HFF-Myc (cell line): ENCODE data around the gene CNKSR3.

Experiments
- DNase-seq: peaks from one replicate; pipeline ENCODE4 v3.0.0-alpha.2; 2011; ENCODE audit warnings: low read depth; ENCODE audit errors: extremely low read depth
- H3K4me3 ChIP-seq: replicated peaks from 2 replicates; pipeline ENCODE4 v1.5.1; 2011; ENCODE audit warnings: low read depth, mild to moderate bottlenecking, control low read depth, low read length
- TF ChIP-seq, protein P1 (sequence below): IDR thresholded peaks from 2 replicates; pipeline ENCODE4 v1.5.1; 2012; ENCODE audit warnings: mild to moderate bottlenecking, low read depth, low read length, control low read depth; ENCODE audit errors: missing control alignments

Gene CNKSR3

GRCh38 chr6:154458565-154459470 lies 51.7 kb downstream of the CNKSR3 start:
- no peak for DNase-seq
- H3K4me3 ChIP-seq = no peak overlapping the region

GRCh38 chr6:154457881-154458284 lies 52.6 kb downstream of the CNKSR3 start:
- H3K4me3 ChIP-seq = no peak overlapping the region

More at GRCh38 chr6:154458565-154459470, 51.7 kb downstream of the CNKSR3 start:
- TF ChIP-seq, protein P1, sequence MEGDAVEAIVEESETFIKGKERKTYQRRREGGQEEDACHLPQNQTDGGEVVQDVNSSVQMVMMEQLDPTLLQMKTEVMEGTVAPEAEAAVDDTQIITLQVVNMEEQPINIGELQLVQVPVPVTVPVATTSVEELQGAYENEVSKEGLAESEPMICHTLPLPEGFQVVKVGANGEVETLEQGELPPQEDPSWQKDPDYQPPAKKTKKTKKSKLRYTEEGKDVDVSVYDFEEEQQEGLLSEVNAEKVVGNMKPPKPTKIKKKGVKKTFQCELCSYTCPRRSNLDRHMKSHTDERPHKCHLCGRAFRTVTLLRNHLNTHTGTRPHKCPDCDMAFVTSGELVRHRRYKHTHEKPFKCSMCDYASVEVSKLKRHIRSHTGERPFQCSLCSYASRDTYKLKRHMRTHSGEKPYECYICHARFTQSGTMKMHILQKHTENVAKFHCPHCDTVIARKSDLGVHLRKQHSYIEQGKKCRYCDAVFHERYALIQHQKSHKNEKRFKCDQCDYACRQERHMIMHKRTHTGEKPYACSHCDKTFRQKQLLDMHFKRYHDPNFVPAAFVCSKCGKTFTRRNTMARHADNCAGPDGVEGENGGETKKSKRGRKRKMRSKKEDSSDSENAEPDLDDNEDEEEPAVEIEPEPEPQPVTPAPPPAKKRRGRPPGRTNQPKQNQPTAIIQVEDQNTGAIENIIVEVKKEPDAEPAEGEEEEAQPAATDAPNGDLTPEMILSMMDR = no peak

DNA sequence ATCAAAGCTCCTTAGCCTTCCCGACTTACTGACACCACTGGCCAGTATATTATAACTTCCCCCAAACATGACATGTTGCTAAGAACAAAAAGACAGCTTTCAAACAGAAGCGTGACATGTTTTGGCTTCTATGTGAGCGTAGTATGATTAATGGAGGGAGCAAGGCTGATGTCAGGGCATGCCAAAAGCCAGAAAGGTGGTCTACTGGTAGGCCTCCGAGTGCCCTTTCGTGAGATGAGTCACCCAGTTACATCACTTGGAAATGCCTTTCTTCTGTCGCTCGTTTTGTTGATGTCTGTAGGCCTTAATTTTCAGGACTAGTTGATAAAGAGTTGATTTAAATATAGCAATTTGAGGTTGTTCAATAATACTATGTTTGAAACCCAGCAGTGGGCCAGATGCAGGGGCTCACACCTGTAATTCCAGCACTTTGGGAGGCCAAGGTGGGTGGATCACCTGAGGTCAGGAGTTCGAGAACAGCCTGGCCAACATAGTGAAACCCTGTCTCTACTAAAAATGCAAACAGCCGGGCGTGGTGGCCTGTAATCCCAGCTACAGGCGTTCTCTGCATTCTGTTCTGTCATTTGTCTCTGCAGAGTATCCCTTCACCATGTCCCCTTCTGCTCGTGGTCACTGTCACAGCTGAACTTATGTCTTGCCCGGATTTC lies 53.3 kb downstream of the CNKSR3 start:
- no peak for DNase-seq
- TF ChIP-seq, protein P1 = no peak
- H3K4me3 ChIP-seq = no peak overlapping the region

More at GRCh38 chr6:154457881-154458284, 52.6 kb downstream of the CNKSR3 start:
- TF ChIP-seq, protein P1 = no peak
- no peak for DNase-seq

DNA sequence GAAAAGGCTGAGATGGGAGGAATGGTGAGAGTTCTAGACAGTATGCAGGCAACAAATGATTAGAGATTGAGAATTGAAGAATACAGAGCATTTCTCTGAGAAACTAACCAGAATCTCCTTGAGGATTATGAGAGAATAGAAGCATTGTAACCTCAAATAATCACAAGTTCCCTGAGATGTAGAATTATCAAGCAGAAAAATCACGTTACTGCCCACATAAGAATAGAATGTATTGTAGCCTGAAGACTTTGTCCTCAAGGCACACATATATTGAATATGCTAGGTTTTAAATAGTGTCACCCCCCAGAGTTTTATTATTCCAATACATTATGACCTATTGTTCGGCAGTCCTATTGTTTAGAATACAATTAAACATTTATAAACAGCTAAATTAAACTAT lies 57.2 kb downstream of the CNKSR3 start:
- no peak for DNase-seq
- TF ChIP-seq, protein P1 = no peak
- H3K4me3 ChIP-seq = no peak overlapping the region

DNA sequence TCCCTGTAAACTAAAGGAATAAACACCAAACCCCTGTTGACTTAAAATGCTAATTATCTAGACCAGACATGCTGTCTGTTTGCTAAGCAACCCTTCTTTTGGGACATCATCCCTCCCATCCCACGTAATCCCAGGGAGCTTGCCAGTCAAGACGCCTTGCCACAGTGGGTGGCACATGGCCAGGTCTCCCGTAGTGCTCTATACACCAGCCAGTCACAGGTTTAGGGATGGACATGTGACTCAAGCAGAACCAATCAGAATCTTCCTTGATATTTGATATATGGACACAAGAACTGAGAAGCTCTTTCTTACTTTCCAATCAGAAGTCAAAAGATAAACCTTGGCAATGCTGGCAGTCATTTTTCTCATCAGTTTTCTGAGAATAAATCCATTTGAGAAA lies 60.0 kb downstream of the CNKSR3 start:
- no peak overlapping the region for H3K4me3 ChIP-seq
- TF ChIP-seq, protein P1 = no peak
- DNase-seq = no peak

DNA sequence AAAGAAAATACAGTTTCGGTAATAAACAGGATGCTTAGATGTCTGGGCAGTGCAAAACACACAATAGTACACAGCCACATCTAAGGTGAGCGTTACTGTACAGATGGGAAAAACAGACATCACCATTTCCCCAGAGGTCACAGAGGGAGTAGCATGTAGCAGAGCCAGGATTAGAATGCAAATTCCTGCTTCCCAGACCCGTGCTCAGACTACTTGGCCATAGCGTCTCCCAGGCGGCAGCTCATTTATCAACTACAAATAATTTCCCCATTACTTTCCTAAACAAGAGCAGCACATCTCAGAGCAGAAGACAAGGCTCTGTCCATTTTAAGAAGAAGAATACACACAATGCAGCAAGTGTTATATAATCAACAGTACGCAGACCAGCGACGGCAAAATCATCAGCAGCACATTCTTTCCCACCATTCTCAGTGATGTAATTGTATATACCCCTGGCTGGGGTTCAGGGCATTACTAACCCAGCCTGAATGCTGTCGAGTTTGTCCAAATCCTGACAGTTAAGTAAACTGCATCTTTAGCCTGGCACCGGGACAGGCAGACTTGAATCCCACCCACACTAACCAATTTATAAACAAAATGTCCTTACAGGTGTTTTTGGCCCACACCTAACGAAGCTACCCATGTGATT lies 61.9 kb downstream of the CNKSR3 start:
- TF ChIP-seq, protein P1 = no peak
- H3K4me3 ChIP-seq = no peak overlapping the region
- peak; percentile 17 for DNase-seq
